GM18858 (cell line): ENCODE measurements around the gene CA5A.

Experiments used
- ATAC-seq: cut with Tn5 transposase; IDR thresholded peaks from one replicate; pipeline ENCODE4 v1.9.1; 2021; ENCODE audit not compliant: unreplicated experiment

The CA5A gene

DNA sequence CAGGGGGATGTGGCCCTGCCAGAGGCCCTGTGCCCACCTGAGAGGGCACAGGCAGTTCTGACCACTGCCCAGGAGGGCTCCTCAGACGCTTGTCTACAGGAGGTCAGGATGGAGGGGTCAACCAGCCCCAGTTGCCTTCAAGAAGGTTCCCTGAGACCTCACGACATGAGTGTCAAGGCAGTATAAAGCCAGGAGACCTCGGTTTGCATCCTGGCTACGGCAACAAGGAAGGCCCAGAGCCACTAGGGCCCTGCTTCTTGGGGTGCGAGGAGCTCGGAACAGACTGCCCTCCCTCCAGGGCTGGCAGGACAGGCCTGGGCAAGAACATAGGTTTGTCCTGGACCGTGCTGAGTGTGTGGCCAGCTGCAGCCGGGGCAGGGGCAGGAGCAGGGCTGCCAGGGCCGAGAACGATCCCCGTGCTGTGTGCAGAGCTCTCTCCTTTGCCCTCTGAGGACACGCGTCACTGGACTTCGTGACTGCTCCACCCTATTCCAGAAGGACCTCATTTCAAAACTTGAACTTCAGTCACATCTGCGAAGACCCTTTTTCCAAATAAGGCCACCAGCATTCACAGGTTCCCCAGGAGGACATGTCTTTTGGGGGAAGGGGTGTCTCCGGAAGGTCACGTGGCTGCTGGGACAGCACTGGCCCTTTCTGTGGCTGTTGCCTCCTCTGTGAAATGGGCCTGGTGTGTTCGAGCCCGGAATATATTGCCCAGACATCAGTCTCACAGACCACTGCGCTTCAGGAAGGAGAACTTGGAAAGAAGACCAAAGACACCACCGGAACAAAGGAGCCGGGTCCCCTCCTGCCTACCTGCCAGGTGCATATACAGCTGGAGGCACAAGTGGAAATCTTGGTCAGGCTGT lies 94.8 kb downstream of the CA5A start:
- no peak for ATAC-seq

DNA sequence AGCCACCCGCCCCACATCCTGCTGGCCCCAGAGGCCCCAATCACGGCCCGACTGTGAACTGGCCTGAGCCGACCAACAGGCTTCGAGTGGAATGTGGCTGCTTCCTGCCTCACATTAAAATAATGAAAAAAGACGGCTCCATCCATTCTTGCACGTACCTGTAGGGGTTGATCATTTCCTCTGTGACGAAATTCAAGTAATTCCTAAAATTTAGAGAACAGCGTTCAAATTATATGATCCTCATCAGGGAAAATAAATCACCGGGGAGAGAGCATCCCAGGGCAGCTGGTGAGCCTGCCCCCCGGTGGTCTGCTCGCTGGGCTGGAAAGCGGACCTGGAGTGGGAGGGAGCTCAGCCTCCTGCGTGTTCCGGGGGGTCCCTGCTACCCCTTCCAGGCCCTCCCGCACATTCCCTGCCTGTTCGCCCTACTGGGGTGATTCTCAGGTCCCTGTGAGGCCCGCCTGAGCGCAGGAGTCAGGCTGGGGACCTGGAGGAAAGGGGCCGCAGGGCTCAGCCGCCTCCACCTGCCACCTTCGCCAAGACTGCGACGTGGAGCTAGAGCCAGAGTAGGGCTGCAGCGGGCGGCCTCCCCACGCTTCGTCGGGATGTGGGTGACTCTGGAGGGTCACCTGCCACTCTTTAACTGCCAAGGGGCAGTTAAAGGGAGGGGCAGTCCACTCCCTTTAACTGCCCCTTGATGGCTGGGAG lies 95.9 kb downstream of the CA5A start:
- no peak for ATAC-seq

DNA sequence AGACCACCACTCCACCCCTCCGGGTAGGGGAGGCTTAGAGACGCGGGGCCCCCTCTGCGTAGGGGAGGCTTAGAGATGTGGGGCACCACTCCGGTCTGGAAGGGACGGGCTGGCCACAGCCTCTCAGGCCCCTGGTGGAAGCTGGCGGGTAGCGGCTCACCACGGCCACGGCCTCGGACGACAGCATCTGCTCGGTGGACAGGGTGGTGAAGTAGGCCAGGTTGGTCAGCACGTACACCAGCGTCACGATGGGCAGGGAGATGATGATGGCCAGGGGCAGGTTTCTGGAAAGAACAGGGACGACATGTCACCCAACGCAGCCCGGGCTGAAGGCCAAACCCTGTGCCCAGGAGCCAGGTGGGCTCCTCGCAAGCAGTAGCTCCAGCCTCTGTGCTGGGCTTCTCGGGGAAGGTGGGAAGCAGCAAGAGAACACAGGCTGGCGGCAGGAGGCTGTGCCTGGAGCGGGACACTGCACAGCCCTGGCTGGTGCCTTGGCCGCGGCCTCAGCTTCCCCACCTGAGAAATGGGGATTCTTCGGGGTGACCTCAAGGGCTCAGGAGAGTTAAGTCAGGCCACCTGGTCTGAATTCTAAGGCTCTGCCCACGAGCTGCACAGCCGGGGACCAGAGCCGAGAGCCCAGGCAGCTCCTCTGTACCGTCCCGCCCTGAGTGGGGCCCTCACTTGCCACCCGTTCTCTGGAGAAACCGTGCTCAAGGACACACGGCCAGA lies 96.6 kb downstream of the CA5A start:
- ATAC-seq = no peak

DNA sequence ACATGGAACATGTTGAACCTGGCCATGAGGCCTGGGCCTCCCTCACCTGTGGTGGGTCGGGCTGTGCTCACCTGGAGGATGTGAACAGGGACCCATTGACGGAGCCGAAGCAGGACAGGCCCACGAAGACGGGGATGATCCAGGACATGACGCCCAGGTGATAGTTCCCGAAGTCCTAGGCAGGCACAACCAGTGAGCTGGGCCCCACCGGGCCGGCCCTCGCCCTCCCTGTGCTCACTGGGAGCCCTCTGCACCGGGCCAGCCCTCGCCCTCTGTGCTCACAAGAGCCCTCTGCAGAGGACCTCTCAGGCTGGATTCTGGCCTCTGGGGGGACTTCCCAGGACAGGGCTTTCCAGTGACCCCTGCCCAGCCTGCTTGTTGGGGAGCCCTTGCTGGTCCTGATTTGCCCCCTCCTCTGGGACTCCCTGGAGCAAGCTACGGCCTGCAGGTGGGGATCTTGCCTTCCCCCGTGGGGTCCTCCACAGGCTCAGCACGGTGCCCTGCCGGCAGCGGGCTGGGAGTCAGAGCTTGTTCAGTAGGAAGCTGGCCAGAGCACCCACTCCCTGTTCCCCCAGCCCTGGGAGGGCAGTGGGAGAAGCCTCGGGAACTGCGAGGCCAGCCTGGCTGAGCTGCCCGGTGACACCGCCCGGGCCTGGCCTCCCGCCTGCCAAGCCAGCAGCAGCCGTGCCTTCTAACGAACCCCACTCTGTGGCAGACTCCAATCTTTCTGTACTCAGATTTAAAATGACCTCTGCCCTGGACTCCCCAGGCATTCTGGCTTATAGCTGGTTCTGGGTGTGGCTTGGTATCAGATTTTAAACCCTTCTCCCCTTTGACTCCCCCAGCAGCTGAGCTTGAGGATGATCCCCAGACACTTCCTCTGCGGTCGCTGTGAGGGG lies 97.4 kb downstream of the CA5A start:
- no peak for ATAC-seq
